Measurements from ENCODE around the gene KAZN. TPM values are rescaled to one million over a fixed set of nuclear protein-coding genes. Genes with fewer than 3 reads are reported as not detected.

The KAZN gene
- total RNA-seq, 1 donor from 2014 or later = 7.9 TPM

DNA sequence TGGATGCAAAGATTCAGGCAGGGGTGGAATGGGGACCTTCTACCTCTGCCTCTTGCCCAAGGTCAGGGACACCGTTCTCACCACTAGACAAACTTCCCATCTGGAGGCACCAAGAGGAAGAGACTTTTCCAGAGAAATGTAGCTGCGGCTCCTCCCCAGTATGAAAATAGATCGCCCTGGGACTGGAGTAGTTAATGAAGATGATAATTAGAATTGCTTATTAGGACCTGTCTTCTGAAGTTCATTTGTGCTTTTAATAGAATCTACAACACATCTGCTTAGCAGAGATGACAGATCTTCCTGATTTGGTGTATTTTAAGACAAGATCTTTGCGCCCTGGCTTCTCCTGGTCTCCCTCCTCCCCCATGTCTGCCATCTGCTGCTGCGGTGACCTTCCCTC, 266.6 kb downstream of the KAZN start:
- DNase-seq = no peak
- Mint-ChIP-seq H3K9me3 (ENCODE audit: unreplicated experiment) (no peaks in the 10 kb centered on the region), H3K36me3 (ENCODE audit: unreplicated experiment) (no peaks in the 10 kb centered on the region), H3K27ac (ENCODE audit: unreplicated experiment) (no peak overlapping the region), H3K4me3 (ENCODE audit: unreplicated experiment) (no peak overlapping the region), H3K4me1 (ENCODE audit: low read depth, unreplicated experiment) (peaks cover 28% of the 10 kb centered on the region), H3K27me3 (ENCODE audit: unreplicated experiment) (peaks cover 10% of the 10 kb centered on the region)
- TF ChIP-seq, protein P1, sequence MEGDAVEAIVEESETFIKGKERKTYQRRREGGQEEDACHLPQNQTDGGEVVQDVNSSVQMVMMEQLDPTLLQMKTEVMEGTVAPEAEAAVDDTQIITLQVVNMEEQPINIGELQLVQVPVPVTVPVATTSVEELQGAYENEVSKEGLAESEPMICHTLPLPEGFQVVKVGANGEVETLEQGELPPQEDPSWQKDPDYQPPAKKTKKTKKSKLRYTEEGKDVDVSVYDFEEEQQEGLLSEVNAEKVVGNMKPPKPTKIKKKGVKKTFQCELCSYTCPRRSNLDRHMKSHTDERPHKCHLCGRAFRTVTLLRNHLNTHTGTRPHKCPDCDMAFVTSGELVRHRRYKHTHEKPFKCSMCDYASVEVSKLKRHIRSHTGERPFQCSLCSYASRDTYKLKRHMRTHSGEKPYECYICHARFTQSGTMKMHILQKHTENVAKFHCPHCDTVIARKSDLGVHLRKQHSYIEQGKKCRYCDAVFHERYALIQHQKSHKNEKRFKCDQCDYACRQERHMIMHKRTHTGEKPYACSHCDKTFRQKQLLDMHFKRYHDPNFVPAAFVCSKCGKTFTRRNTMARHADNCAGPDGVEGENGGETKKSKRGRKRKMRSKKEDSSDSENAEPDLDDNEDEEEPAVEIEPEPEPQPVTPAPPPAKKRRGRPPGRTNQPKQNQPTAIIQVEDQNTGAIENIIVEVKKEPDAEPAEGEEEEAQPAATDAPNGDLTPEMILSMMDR (IDR thresholded peaks at IDR 0.05; ENCODE audit: partially characterized antibody, unreplicated experiment) = no peak

- no peak for DNase-seq
- Mint-ChIP-seq H3K9me3 (ENCODE audit: unreplicated experiment) (no peaks in the 10 kb centered on the region), H3K4me1 (ENCODE audit: low read depth, unreplicated experiment) (peaks cover 33% of the 10 kb centered on the region), H3K27ac (ENCODE audit: unreplicated experiment) (no peak overlapping the region), H3K27me3 (ENCODE audit: unreplicated experiment) (peaks cover 10% of the 10 kb centered on the region), H3K4me3 (ENCODE audit: unreplicated experiment) (no peak overlapping the region), H3K36me3 (ENCODE audit: unreplicated experiment) (no peaks in the 10 kb centered on the region)
- TF ChIP-seq, protein P1 (IDR thresholded peaks at IDR 0.05; ENCODE audit: partially characterized antibody, unreplicated experiment) = no peak
Observed at GRCh38 chr1:14866911-14867612, 268.6 kb downstream of the KAZN start.

DNA sequence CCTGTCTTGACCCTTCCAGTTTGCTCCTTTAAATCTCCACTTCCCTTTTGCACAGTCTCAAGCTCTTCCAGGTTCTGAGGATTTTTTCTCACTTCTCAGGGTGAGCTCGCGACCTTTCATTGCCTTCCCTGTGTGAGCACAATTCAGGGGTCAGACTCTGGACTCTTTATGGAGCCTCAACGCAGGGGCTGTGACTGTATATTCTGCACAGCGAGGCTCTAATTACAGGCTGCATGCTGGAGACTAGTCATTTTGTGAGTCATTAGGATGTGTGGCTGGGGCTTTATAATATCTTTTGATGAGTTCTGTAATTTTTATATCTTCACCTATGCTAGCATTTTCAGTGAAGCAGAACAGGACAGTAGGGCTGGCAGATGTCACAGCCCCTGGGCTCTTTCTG, 270.7 kb downstream of the KAZN start:
- no peak overlapping the region for H3K4me3 Mint-ChIP-seq (ENCODE audit: unreplicated experiment)
- H3K27me3 Mint-ChIP-seq (ENCODE audit: unreplicated experiment) = peaks cover 10% of the 10 kb centered on the region
- H3K4me1 Mint-ChIP-seq (ENCODE audit: low read depth, unreplicated experiment) = peaks cover 24% of the 10 kb centered on the region
- TF ChIP-seq, protein P1 (IDR thresholded peaks at IDR 0.05; ENCODE audit: partially characterized antibody, unreplicated experiment) = no peak
- peak overlapping the region; percentile 43 for H3K27ac Mint-ChIP-seq (ENCODE audit: unreplicated experiment)
- H3K9me3 Mint-ChIP-seq (ENCODE audit: unreplicated experiment) = no peaks in the 10 kb centered on the region
- H3K36me3 Mint-ChIP-seq (ENCODE audit: unreplicated experiment) = no peaks in the 10 kb centered on the region
- no peak for DNase-seq

GRCh38 chr1:14871218-14871970, 272.9 kb downstream of the KAZN start:
- no peak overlapping the region for H3K4me3 Mint-ChIP-seq (ENCODE audit: unreplicated experiment)
- no peak for DNase-seq
- no peak overlapping the region for H3K27ac Mint-ChIP-seq (ENCODE audit: unreplicated experiment)
- no peaks in the 10 kb centered on the region for H3K9me3 Mint-ChIP-seq (ENCODE audit: unreplicated experiment)
- peaks cover 3% of the 10 kb centered on the region for H3K27me3 Mint-ChIP-seq (ENCODE audit: unreplicated experiment)
- TF ChIP-seq, protein P1 (IDR thresholded peaks at IDR 0.05; ENCODE audit: partially characterized antibody, unreplicated experiment) = no peak
- H3K4me1 Mint-ChIP-seq (ENCODE audit: low read depth, unreplicated experiment) = peaks cover 17% of the 10 kb centered on the region
- H3K36me3 Mint-ChIP-seq (ENCODE audit: unreplicated experiment) = no peaks in the 10 kb centered on the region

- Mint-ChIP-seq H3K9me3 (ENCODE audit: unreplicated experiment) (no peaks in the 10 kb centered on the region), H3K27me3 (ENCODE audit: unreplicated experiment) (peaks cover 3% of the 10 kb centered on the region), H3K27ac (ENCODE audit: unreplicated experiment) (no peak overlapping the region), H3K4me1 (ENCODE audit: low read depth, unreplicated experiment) (peaks cover 14% of the 10 kb centered on the region), H3K4me3 (ENCODE audit: unreplicated experiment) (no peak overlapping the region), H3K36me3 (ENCODE audit: unreplicated experiment) (no peaks in the 10 kb centered on the region)
- no peak for DNase-seq
- TF ChIP-seq, protein P1 (IDR thresholded peaks at IDR 0.05; ENCODE audit: partially characterized antibody, unreplicated experiment) = no peak
Observed at GRCh38 chr1:14872762-14873161, 274.3 kb downstream of the KAZN start.
